Endothelial cell of hepatic sinusoid (primary cell): Measurements from ENCODE around the gene ELOVL7.
"Not testable (repeated sequence)": the region's sequence is repeated elsewhere in the genome, so short reads cannot be mapped to it uniquely, and the experiment has no call there.

Experiments used
- in situ Hi-C: cut with HindIII; loops from 2 replicates; pipeline ENCODE4 v1.10.0; 2017; ENCODE audit warnings: low sequenced_read_pairs

ELOVL7 gene

GRCh38 chr5:60718166-60718892 is 125.7 kb downstream of the ELOVL7 start:
- in situ Hi-C loops: no loop called here

GRCh38 chr5:60715201-60715928 is 128.7 kb downstream of the ELOVL7 start:
- in situ Hi-C loops: not testable (repeated sequence)

GRCh38 chr5:60712950-60713349 is 131.1 kb downstream of the ELOVL7 start:
- in situ Hi-C loops: no loop called here

- in situ Hi-C loops: not testable (repeated sequence)
These were observed 132.2 kb downstream of the ELOVL7 start for GRCh38 chr5:60711892-60712291.

- in situ Hi-C loops: no loop called here
These were observed 133.7 kb downstream of the ELOVL7 start for GRCh38 chr5:60710362-60710761.

- in situ Hi-C loops: no loop called here
These were observed 138.9 kb downstream of the ELOVL7 start for GRCh38 chr5:60705144-60705543.

GRCh38 chr5:60703944-60704343 is 140.1 kb downstream of the ELOVL7 start:
- in situ Hi-C loops: no loop called here
